NCI-H187 (cell line): ENCODE results near the gene SLFN14.
"Not testable (repeated sequence)": the region's sequence is repeated elsewhere in the genome, so short reads cannot be mapped to it uniquely, and the experiment has no call there.

Experiments
- DNase-seq, 2 experiments: peaks; one replicate each; lab custom pipeline; 2025; lab: John Stamatoyannopoulos, UW

The SLFN14 gene

DNA sequence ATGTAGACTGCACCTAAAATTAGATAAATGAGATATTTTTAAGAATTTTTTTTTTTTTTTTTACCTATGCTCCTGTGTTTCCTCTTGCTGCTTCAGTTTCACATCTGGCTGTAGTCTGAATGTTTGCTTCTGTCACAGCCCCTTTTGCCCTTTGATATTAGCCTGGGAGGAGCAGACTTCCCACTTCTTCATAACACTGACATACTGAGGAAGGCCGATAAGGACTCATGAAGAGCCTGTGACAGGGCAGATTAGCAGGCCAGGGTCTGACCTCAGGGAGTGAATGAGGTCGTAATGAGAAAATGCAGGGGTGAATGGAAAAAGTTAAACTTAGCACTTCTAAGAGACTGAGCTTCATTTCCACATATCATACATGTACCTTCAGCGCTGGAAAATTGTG is at the start of gene SLFN14:
Gene SLFN14 (minus strand): TSS at position 117 of the 400 bp plus-strand sequence. CDS start 2,757 bp downstream, outside the sequence.
- no peak for DNase-seq

DNA sequence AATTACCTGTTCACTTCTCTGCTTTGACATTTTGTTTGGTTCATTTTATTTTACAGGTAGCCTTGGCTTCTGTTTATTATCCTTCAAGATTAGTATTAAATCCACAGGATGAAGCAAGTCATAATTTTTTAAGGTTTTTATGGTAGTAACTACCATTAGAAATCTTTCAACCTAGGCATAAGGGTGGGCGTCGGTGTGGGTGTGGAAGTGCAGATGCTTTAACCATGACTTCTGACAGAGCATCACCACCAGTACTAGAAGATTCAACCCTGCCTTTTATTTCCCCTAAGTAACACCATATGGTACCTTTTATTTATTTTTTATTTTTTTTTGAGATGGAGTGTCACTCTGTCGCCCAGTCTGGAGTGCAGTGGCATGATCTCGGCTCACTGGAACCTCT is 49.2 kb upstream of the SLFN14 start:
- no peak for DNase-seq

DNA sequence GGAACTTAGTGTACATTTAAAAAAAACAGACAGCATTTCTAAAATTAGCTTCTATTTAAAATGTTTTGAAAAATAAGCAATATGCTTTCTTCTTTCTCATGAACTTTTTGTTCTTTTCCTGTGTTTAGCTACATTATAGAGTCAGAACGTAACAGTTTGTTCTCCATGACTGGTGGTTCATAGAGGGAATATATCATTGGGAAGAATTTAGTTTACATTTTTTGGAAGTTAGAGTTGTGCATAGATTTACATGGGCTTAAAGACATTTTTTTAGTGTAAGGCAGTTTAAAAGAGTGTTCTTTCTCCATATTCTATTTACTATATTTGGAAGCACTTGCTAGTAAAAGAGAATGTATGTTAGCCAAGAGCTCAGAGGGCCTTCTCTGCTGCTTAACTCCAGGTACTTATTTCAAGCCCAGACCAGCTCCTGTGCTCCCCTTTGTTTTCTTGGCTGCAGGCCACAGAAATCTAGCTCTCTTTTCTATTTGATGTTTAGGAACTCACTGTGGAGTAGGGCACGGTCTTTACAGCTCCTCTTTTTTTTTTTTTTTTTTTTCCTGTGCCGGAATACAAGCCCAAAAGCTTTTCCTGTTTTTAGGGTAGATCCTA is 46.7 kb upstream of the SLFN14 start:
- no peak for DNase-seq

GRCh38 chr17:35605678-35606077 is 45.1 kb upstream of the SLFN14 start:
- DNase-seq, result no peak

DNA sequence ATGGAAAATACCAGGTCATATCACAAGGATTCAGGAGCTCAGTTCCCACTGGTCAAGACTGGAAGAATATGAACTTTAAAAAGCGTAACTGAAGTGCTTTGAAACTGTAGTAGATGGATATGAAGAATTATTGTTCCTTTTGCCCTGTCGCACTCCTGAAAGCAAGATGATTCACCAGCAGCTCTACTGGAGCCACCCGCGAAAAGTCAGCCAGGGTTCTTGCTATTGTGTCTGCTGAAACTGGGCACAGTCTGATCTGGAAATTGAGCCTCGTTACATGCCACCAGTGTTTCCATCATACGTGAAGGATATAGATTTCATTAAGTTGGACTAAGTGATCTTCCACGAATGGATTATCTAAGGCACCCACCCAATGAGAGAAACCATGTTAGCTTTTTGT is 43.1 kb upstream of the SLFN14 start:
- no peak for DNase-seq

- DNase-seq, result no peak
Measured at GRCh38 chr17:35597604-35598003, 37.0 kb upstream of the SLFN14 start.

GRCh38 chr17:35596530-35597233 is 36.1 kb upstream of the SLFN14 start:
- no peak for DNase-seq

GRCh38 chr17:35596072-35596471 is 35.5 kb upstream of the SLFN14 start:
- DNase-seq, result no peak

GRCh38 chr17:35588196-35588920 is 27.7 kb upstream of the SLFN14 start:
- no peak for DNase-seq

DNA sequence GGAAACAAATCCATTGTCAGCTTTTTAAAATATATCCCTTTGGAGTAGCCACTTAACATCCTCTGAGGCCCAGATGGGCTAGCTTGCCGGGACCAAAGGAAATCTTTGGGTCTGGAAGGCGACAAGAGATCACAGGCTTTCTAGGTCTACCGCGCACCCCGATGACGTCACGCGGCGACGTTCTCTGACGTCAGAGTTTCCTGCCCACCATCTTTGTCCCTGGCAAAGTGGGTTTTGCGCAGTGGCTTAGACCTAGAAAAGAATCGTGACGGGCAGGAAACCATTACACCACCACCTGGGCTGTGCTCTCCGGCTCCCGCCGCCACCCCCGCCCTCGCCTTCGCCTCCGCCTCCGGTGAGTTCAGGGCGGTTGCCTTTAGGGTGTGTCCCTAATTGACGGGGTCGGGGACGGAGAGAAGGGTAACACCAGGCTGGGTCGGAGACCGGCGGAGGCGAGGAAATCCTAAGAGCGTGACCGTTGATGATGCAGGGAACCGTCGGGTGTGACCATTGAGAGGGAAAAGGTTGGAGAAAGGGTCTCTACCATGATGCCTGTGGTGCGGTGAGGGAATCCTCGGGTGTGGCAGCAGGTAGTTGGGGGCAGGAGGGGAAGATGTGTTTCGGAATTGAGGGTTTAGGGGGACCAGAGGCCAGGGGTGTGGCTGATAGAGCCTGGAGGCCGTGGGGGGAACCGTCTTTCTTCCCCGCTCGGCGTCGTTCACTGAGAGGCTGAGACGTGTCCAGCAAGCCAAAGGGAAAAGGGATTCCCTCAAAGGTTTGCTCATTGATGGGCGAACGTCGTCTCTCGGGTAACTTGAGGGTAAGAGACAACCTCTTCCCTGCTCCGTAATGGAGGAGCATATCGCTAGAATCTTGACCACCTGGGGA is 26.7 kb upstream of the SLFN14 start, which contains the start of gene AP2B1:
Gene AP2B1 (plus strand): TSS at position 249 of the 888 bp plus-strand sequence. CDS start 6,709 bp downstream, outside the sequence.
- DNase-seq, result peak; percentile 85 to 98

- DNase-seq, result no peak
Measured at GRCh38 chr17:35586569-35587073, 26.0 kb upstream of the SLFN14 start.

DNA sequence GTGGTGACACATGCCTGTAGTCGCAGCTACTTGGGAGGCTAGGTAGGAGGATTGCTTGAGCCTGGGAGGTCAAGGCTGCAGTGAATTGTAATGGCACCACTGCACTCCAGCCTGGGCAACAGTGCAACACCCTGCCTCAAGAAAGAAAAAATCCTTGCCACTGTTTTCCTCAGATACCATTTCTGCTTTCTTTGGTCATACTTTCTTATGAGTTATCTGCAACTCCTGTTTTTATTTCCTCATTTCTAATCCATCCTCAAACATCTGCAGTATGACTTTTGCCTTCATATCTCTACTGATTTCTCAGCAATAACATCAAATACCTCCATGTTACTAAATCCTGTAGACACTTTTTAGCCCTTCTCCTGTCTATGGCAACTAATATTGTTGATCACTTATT is 23.4 kb upstream of the SLFN14 start:
- no peak for DNase-seq

DNA sequence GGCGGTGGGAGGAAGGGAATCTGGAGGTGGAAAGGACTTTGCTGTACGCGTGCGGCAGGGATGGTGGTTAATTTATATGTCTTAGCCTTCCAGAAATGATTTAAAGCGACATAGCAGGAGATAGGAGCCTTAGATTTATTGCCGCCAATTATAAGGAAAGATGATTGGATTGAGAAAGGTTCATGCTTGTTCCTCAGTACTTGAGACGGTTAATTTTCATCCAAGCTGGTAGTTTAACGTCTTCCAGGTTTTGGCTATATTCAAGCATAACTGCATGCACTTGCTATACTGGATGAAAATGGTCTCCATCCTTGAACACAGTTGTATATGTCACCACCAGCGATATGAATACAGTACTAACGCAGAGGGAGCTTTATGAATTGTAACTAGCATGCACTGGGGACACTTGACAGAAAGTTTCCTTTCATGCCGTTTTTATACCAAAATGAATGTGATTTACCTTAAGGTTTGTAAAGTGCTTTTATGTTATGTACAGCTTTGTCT is 18.4 kb upstream of the SLFN14 start:
- peak in 1 of 2 experiments; percentile 51 for DNase-seq

- DNase-seq, result peak; percentile 51 to 84
Measured at GRCh38 chr17:35578197-35578928, 17.7 kb upstream of the SLFN14 start, which contains the start of gene PEX12. TSS of gene PEX12 (minus strand) at chr17:35578571. CDS start at chr17:35578021, 550 bp downstream.

GRCh38 chr17:35577830-35578196 is 17.2 kb upstream of the SLFN14 start:
- no peak for DNase-seq

DNA sequence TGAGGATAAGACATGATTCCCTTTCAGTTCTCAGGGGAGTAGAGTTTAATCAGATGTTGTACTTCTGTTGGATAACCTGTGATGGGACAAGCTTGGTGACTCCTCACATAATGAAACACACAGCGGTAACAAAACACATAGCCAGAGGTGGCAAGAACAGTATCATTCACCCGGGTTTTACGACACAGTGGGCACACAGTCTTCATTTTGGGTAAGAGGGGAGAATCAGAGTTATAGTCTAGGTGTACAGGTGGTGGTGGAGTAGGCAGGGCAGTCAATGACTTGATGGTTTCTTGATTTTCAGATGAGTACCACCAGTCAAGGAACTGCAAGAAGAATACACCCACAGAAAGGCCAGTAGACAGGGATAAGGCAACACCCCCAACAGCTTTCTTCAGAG is 15.1 kb upstream of the SLFN14 start:
- DNase-seq, result no peak

- DNase-seq, result no peak
Measured at GRCh38 chr17:35569405-35569804, 8.8 kb upstream of the SLFN14 start.

- DNase-seq, result no peak
Measured at GRCh38 chr17:35568561-35568960, 7.9 kb upstream of the SLFN14 start.

GRCh38 chr17:35566968-35567367 is 6.3 kb upstream of the SLFN14 start:
- no peak for DNase-seq

DNA sequence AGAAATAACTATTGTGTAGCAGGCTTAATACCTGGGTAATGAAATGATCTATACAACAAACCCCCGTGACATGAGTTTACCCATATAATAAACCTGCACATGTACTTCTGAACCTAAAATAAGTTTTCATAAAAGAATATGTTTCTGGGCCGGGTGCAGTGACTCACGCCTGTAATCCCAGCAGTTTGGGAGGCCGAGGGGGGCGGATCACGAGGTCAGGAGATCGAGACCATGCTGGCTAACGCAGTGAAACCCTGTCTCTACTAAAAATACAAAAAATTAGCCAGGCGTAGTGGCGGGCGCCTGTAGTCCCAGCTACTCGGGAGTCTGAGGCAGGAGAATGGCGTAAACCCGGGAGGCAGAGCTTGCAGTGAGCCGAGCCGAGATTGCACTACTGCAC is 2.6 kb upstream of the SLFN14 start:
- not testable (repeated sequence) for DNase-seq
